ENCODE results near the gene DPP8.

DPP8 gene

GRCh38 chr15:65541231-65541820 lies 23.8 kb upstream of the DPP8 start:
- TF ChIP-seq, protein P1, sequence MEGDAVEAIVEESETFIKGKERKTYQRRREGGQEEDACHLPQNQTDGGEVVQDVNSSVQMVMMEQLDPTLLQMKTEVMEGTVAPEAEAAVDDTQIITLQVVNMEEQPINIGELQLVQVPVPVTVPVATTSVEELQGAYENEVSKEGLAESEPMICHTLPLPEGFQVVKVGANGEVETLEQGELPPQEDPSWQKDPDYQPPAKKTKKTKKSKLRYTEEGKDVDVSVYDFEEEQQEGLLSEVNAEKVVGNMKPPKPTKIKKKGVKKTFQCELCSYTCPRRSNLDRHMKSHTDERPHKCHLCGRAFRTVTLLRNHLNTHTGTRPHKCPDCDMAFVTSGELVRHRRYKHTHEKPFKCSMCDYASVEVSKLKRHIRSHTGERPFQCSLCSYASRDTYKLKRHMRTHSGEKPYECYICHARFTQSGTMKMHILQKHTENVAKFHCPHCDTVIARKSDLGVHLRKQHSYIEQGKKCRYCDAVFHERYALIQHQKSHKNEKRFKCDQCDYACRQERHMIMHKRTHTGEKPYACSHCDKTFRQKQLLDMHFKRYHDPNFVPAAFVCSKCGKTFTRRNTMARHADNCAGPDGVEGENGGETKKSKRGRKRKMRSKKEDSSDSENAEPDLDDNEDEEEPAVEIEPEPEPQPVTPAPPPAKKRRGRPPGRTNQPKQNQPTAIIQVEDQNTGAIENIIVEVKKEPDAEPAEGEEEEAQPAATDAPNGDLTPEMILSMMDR (IDR thresholded peaks at IDR 0.05; ENCODE audit: insufficient read depth, low read length, poor library complexity, severe bottlenecking), result no peak
- H3K27me3 ChIP-seq (replicated peaks; ENCODE audit: control insufficient read depth, insufficient read depth, low read length), result no peaks in the 10 kb centered on the region

GRCh38 chr15:65540314-65540713 lies 22.8 kb upstream of the DPP8 start:
- no peak for DNase-seq (ENCODE audit: extremely low read depth, insufficient read length)
- Histone ChIP-seq H3K27me3 (replicated peaks; ENCODE audit: control insufficient read depth, insufficient read depth, low read length) (no peaks in the 10 kb centered on the region), H3K4me3 (replicated peaks; ENCODE audit: low read depth, low read length) (no peak overlapping the region), H3K36me3 (ENCODE audit: control insufficient read depth, insufficient read depth, low read length) (no peaks in the 10 kb centered on the region; the same call in 1 of the 2 replicates)
- TF ChIP-seq, protein P1 (IDR thresholded peaks at IDR 0.05; ENCODE audit: insufficient read depth, low read length, poor library complexity, severe bottlenecking), result no peak

More at GRCh38 chr15:65541231-65541820, 23.8 kb upstream of the DPP8 start:
- no peak overlapping the region for H3K4me3 ChIP-seq (replicated peaks; ENCODE audit: low read depth, low read length)
- no peak for DNase-seq (ENCODE audit: extremely low read depth, insufficient read length)
- no peaks in the 10 kb centered on the region for H3K36me3 ChIP-seq (ENCODE audit: control insufficient read depth, insufficient read depth, low read length)

- TF ChIP-seq, protein P1 (IDR thresholded peaks at IDR 0.05; ENCODE audit: insufficient read depth, low read length, poor library complexity, severe bottlenecking), result no peak
- Histone ChIP-seq H3K27me3 (replicated peaks; ENCODE audit: control insufficient read depth, insufficient read depth, low read length) (no peaks in the 10 kb centered on the region), H3K36me3 (ENCODE audit: control insufficient read depth, insufficient read depth, low read length) (no peaks in the 10 kb centered on the region; the same call in 1 of the 2 replicates), H3K4me3 (replicated peaks; ENCODE audit: low read depth, low read length) (no peak overlapping the region)
- no peak for DNase-seq (ENCODE audit: extremely low read depth, insufficient read length)
Measured at GRCh38 chr15:65535192-65535591, 17.7 kb upstream of the DPP8 start.

DNA sequence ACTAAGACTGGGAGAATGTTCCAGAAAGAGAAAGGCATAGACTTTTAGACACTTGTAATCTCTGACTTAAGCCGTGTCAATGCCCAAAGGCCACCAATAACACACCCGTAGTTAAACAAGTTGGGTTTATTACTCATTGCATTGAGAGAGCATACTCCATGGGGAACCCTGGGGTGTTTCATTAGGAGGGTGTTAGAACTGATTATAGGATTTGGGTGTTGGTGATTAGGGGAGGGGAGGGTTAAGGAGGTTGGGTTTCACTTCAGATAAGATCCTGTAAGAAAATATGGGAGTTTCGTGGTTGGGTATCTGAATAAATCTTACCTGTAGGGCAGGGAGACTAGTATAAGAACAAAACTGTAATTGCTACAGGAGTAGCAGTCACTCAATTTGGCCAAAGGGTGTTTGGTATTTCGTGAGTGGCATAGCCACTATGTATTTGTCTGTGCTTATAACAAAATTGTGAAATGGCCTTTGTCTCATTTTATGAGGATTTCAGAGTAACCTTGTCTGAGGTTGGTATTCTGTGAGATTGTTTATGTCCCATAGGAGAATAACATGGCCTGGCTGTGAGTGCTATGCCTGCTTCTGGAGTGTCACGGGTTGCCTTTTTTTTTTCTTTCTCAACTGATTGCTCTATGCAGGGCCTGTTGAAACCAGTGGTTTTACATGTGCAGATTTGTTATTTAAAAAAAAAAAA lies 15.7 kb upstream of the DPP8 start:
- TF ChIP-seq, protein P1 (IDR thresholded peaks at IDR 0.05; ENCODE audit: insufficient read depth, low read length, poor library complexity, severe bottlenecking), result no peak
- Histone ChIP-seq H3K36me3 (ENCODE audit: control insufficient read depth, insufficient read depth, low read length) (no peaks in the 10 kb centered on the region; the same call in 1 of the 2 replicates), H3K4me3 (replicated peaks; ENCODE audit: low read depth, low read length) (no peak overlapping the region), H3K27me3 (replicated peaks; ENCODE audit: control insufficient read depth, insufficient read depth, low read length) (no peaks in the 10 kb centered on the region)
- DNase-seq (ENCODE audit: extremely low read depth, insufficient read length), result no peak

- TF ChIP-seq, protein P1 (IDR thresholded peaks at IDR 0.05; ENCODE audit: insufficient read depth, low read length, poor library complexity, severe bottlenecking), result no peak
- no peaks in the 10 kb centered on the region for H3K27me3 ChIP-seq (replicated peaks; ENCODE audit: control insufficient read depth, insufficient read depth, low read length)
- no peaks in the 10 kb centered on the region; the same call in 1 of the 2 replicates for H3K36me3 ChIP-seq (ENCODE audit: control insufficient read depth, insufficient read depth, low read length)
- no peak for DNase-seq (ENCODE audit: extremely low read depth, insufficient read length)
- no peak overlapping the region for H3K4me3 ChIP-seq (replicated peaks; ENCODE audit: low read depth, low read length)
Measured at GRCh38 chr15:65532738-65533051, 15.2 kb upstream of the DPP8 start.

Data from GM06990 (cell line).